Stimulated activated CD8-positive, alpha-beta memory T cell treated with anti-CD3 and anti-CD28 coated beads, Interleukin-4, amount 100 ng/mL, for 4 hours (primary cell): ENCODE measurements around the gene DES.
A peak's percentile ranks its signal among the peaks of the same experiment; 100 is the strongest.
"Not testable (repeated sequence)": the region's sequence is repeated elsewhere in the genome, so short reads cannot be mapped to it uniquely, and the experiment has no call there.

Experiments
- DNase-seq, 2 donors: peaks; one replicate each; pipeline ENCODE4 v3.0.0-alpha.2; 2020; ENCODE audit warnings: low read depth in 2 of 2, low spot score in 1 of 2

The DES gene

DNA sequence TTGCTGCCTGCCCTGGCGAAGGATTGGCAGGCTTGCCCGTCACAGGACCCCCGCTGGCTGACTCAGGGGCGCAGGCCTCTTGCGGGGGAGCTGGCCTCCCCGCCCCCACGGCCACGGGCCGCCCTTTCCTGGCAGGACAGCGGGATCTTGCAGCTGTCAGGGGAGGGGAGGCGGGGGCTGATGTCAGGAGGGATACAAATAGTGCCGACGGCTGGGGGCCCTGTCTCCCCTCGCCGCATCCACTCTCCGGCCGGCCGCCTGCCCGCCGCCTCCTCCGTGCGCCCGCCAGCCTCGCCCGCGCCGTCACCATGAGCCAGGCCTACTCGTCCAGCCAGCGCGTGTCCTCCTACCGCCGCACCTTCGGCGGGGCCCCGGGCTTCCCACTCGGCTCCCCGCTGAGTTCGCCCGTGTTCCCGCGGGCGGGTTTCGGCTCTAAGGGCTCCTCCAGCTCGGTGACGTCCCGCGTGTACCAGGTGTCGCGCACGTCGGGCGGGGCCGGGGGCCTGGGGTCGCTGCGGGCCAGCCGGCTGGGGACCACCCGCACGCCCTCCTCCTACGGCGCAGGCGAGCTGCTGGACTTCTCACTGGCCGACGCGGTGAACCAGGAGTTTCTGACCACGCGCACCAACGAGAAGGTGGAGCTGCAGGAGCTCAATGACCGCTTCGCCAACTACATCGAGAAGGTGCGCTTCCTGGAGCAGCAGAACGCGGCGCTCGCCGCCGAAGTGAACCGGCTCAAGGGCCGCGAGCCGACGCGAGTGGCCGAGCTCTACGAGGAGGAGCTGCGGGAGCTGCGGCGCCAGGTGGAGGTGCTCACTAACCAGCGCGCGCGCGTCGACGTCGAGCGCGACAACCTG lies at the start of gene DES:
Gene DES, plus strand, starts transcription at position 223 of the 857 bp plus-strand sequence. Its CDS starts 86 bp downstream, at position 309.
- no peak for DNase-seq

GRCh38 chr2:219368690-219369191 lies 49.4 kb upstream of the DES start:
- no peak for DNase-seq

DNA sequence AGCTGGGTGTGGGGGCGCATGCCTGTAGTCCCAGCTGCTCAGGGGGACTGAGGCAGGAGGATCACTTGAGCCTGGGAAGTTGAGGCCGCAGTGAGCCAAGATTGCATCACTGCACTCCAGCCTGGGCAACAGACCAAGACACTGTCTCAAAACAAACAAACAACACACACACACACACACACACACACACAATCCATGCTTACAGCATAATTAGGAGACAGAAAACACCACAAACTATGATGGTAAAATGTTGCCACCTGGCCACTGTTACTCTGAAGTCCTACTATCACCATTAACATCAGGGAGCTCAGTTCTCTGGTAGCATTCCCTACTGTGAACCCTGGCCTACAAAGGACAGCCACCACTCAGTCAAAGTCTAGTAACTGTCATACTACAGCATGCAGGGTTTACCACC lies 48.7 kb upstream of the DES start:
- no peak for DNase-seq

DNA sequence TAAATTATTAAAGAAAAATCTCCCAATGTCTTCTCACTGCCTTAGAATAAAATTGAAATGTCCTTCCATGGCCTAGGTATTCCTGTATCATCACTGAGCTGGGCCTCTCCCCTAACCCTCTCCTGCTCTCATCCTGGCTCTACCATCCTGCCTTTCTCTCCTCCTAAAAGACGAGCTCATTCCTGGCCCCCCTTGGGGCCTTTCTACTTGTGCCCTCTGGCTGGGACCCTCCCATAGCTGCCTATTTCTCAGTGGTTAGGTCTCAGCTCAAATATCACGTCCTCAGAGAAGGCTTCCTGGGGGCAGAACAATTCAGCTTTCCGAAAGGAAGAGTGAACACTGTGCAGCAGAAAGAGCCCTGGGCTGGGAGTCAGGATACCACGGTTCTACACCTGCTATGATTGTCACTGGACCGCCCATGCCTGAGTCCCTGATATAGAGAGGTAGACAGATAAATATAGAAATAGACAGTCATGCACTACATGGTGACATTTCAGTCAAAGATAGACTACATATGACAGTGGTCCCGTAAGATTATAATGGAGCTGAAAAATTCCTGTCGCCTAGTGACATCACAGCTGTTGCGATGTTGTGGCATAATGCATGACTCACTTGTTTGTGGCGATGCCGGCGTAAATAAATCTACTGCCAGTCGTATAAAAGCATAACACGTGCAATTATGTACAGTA lies 39.9 kb upstream of the DES start:
- DNase-seq: no peak

DNA sequence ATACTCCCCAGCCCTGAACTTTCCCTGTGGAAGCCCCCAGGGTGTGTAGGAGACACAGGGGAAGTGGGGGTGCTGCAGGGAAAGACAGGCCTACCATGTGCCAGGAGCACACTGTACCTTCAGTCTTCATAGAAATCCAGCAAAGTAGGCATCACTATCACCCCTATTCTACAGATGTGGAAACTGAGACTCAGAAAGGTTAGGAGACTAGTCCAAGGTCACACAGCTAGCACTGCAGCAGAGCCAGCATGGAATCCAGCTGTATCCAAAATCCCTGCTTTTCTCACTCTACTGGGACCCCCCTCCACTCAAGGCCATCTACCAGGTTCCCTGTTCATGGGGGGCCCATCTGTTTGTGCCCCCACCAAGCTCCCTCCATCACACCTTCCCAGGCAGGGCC lies 37.3 kb upstream of the DES start:
- DNase-seq: no peak

GRCh38 chr2:219381448-219381847 lies 36.7 kb upstream of the DES start:
- no peak for DNase-seq

DNA sequence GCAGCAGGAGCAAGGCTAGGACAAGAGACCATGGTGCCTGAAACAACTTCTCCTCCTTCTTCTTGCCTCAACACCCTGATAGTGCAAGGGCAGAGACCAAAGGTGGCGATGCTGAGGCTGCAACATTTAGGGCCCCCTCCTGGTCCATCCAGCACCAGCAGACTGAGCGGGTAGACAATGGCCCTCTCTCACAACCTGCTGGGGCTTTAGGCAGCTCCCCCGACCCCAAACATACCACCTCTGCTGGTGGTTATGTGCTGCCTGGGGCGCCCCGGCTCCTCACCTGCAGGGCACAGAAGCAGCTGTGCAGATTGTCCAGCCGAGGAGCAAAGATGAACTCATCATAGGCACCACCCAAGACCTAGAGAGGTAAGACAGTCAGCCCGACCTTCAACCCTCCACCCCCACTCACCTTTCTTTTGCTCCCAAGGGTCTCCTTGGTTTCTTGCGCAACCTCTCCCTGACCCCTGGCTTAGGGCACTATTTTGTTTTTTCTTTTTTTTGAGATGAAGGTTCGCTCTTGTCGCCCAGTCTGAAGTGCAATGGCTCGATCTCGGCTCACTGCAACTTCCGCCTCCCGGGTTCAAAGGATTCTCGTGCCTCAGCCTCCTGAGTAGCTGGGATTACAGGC lies 34.0 kb upstream of the DES start:
- DNase-seq: no peak

DNA sequence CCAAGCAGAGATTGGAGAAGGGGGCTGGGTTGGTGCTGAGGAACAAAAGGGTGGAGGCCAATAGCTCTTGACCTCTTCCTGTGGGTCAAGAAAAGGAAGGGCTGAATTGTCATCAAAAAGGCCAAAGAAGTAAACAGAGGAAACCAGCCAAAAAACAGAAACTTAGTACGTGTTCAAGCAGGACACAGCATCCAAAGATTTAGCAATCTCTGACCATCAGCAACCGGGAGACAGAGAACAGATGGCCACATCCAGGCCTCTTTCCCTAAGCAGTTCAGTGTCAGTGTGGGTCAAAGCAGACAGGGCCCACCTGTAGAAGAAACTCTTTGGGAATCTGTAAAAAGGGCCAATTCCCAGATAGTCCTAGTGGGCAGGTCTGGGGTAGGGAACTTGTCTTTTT lies 33.3 kb upstream of the DES start:
- no peak for DNase-seq

- DNase-seq: no peak
Measured at GRCh38 chr2:219385958-219386520, 32.1 kb upstream of the DES start.

DNA sequence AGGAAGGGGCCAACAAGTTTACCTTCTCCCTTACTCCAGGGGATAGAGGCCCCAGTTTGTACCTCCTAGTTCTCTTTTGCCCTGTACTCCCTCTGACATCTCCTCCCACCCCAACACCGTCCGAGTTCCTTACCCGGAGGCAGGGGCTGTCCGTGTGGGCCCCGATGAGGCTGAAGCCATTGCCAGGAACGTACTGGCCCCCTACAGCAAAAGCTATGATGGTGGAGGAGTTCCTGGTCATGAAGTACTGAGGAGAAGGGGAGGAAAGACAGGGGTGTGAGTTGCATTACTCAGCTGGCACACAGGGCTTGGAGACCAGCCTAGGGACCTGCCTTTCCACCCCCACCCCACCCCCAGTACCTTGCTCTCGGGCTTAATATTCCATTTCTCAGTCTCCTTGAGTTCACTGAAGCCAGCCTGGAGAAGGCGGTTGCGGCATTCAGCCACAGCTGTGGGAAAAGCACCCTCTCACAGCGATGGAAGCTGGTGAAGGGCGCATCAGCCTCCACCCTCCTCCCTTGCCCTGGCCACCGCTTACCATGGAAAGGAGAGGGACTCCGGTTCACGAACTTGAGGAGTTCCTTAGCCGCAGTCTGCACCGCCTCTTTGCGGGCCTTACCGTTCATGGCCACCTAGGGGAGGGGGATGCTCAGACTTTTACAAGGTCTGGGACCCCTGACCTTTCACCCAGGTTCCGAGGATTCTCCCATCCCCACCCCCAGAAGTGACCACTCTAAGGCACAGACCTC lies 31.5 kb upstream of the DES start:
- no peak for DNase-seq

DNA sequence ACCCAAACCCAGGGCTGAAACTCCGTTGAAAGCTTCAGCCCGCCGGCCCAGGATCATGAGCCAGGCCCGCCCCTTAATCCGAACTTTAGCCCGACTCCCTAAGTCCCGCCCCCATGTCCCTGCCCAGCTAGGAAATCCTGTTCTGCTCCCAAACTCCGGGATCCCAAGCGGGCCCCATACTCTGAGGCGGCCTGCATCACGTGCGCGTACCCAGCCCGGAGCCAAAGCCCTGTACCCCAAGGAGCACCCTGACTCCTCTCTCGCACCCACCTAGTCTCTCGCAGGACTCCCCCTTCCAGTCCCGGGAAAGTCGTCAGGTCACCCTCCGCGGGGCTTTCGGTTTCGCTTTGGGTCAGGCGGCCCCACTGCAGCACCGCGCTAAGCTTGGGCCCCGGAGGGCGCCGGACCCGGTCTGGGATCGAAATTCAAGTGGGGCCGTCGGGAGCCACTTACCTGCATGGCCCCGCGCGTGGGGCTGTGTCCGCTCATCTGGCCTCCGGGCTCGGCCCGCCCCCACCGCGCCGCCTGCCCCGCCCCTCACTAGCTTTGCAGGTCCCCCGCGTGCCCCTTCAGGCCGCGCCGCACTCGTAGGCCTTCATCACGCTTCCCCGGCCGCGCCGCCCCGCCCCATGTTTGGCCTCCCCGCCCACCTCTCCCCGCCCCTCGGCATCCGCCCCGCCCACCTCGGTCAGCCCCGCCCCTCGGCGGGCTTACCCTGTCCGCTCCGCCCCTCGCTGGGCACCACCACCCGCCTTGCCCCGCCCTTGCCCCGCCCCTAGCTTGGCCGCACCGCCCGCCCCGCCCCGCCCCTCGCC lies 30.7 kb upstream of the DES start, which contains the start of gene DNPEP:
Gene DNPEP, minus strand, starts transcription at position 607 of the 815 bp plus-strand sequence. Its CDS starts 118 bp downstream, at position 489.
- DNase-seq: peak; percentile 72 to 90

DNA sequence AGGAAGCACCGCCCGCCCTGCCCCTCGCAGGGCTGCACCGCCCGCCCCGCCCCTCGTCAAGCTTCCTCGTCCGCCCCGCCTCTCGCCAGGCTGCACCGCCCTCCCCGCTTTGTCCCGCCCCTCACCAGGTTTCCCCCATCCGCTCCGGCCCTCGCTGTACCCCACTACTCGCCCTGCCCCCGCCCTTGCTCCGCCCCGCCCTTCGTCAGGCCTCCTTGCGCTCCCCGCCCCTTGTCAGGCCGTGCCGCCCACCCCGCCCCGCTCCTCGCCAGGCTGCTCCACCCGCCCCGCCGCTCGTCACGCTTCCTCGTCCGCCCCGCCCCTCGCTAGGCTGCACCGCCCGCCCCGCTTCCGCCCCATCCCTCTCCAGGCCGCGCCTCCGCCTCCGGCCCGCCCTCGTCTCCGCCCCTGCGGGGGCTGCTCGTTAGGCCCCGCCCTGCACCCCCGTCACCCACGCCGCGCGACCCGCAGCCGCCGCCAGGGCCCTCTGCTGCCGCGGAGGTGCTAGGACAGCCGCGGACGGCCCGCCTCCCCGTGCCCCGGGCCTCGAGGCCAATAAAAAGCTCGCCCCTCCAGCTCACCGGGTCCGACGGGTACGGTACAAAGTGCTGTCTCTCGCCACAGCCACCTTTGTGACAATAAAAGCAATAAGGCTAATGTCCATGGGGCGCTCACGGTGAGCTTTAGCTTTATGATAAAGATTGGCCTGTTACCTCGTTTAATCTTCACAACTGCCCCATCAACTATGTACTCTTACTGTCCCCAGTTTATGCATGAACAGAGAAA lies 29.9 kb upstream of the DES start:
- DNase-seq: peak; percentile 98

DNA sequence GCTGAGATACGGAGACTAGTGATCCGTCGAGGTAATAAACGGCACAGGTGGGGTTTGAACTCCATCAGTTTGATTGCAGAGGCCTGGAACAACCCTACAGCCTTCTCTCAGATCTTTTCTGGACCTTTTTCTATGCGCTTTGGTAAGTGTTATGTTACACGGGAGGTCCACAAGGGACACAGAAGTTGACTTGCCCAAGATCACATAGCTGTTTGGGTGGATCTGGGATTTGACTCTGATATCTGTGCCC lies 29.3 kb upstream of the DES start:
- DNase-seq: no peak

DNA sequence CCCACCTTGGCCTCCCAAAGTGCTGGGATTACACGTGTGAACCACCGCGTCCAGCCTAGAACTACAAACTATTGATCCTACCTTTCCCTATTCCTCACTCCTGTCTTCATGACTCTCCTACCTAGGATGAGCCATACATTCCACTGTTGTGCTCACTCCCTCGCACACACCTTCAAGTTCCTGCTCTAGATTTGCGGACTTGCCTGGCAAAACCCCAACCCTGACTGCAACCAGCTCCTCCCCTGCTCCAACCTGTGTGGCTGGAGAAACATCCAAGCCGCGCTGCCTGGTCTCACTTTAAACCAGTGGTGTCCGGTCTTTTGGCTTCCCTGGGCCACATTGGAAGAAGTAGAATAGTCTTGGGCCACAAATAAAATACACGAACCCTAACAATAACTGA lies 25.4 kb upstream of the DES start:
- no peak for DNase-seq

- DNase-seq: not testable (repeated sequence)
Measured at GRCh38 chr2:219395056-219395455, 23.1 kb upstream of the DES start.

- no peak for DNase-seq
Measured at GRCh38 chr2:219395609-219396008, 22.6 kb upstream of the DES start.

- no peak for DNase-seq
Measured at GRCh38 chr2:219396863-219397457, 21.2 kb upstream of the DES start.

- no peak for DNase-seq
Measured at GRCh38 chr2:219398721-219399363, 19.3 kb upstream of the DES start.
